GM12878 (cell line): ENCODE data around the gene CYB5D1. TPM values are rescaled to one million over a fixed set of nuclear protein-coding genes. Genes with fewer than 3 reads are reported as not detected.
A peak's percentile ranks its signal among the peaks of the same experiment; 100 is the strongest.

Experiments
- BCLAF1 ChIP-seq: fragments of 450-650 bp; IDR thresholded peaks from 2 replicates; pipeline ENCODE4 v1.6.1; 2017; ENCODE audit warnings: antibody characterized with exemption, mild to moderate bottlenecking, moderate library complexity
- CBX3 ChIP-seq: fragments of 200-600 bp; sonication (generic); IDR thresholded peaks from 2 replicates; pipeline ENCODE4 v1.6.1; 2016; ENCODE audit warnings: low read depth, borderline replicate concordance
- CREB1 ChIP-seq: IDR thresholded peaks from 2 replicates; pipeline ENCODE4 v1.6.1; 2012; ENCODE audit warnings: low read depth, mild to moderate bottlenecking, inconsistent platforms
- CUX1 ChIP-seq: IDR thresholded peaks from 2 replicates; pipeline ENCODE4 v1.6.1; 2012; ENCODE audit warnings: improper control_type of control experiment, low read depth, low read length; ENCODE audit not compliant: insufficient replicate concordance
- EED ChIP-seq: sonication (generic); IDR thresholded peaks from 2 replicates; pipeline ENCODE4 v1.6.1; 2016; ENCODE audit warnings: antibody characterized with exemption, low read depth
- FOXM1 ChIP-seq: IDR thresholded peaks from 2 replicates; pipeline ENCODE4 v1.6.1; 2012; ENCODE audit warnings: low read depth, mild to moderate bottlenecking, inconsistent platforms, low read length, moderate library complexity
- GABPA ChIP-seq: IDR thresholded peaks from 2 replicates; pipeline ENCODE4 v1.6.1; 2014; ENCODE audit warnings: antibody characterized with exemption, low read depth, mild to moderate bottlenecking, inconsistent platforms
- HDGF ChIP-seq: fragments of 450-650 bp; IDR thresholded peaks from 2 replicates; pipeline ENCODE4 v1.6.1; 2016; ENCODE audit warnings: antibody characterized with exemption
- MTA3 ChIP-seq: IDR thresholded peaks from 2 replicates; pipeline ENCODE4 v1.6.1; 2012; ENCODE audit warnings: low read length, inconsistent platforms, borderline replicate concordance
- MYB ChIP-seq: fragments of 150-350 bp; IDR thresholded peaks from 2 replicates; pipeline ENCODE4 v1.6.1; 2014; ENCODE audit warnings: mild to moderate bottlenecking, low read depth, low read length, borderline replicate concordance
- NBN ChIP-seq: fragments of 450-650 bp; IDR thresholded peaks from 2 replicates; pipeline ENCODE4 v1.6.1; 2016
- PKNOX1 ChIP-seq: fragments of 450-650 bp; IDR thresholded peaks from 2 replicates; pipeline ENCODE4 v1.6.1; 2016; ENCODE audit warnings: mild to moderate bottlenecking
- RB1 ChIP-seq: fragments of 450-650 bp; formaldehyde crosslinking; IDR thresholded peaks from 2 replicates; pipeline ENCODE4 v1.6.1; 2017; ENCODE audit warnings: mild to moderate bottlenecking, borderline replicate concordance
- RCOR1 ChIP-seq: conservative IDR thresholded peaks from 2 replicates; pipeline ENCODE4 v1.6.1; 2012; ENCODE audit warnings: low read depth, low read length, improper control_type of control experiment
- SRF ChIP-seq, 2 experiments: IDR thresholded peaks; 2 replicates each; pipeline ENCODE4 v1.6.1; 2011; ENCODE audit warnings: low read depth in 2 of 2, low read length in 2 of 2, mild to moderate bottlenecking in 1 of 2, moderate library complexity in 1 of 2
- SUPT20H ChIP-seq: IDR thresholded peaks from 2 replicates; pipeline ENCODE4 v1.6.1; 2011; ENCODE audit warnings: low read depth, mild to moderate bottlenecking, low read length, moderate library complexity, borderline replicate concordance; ENCODE audit not compliant: control insufficient read depth
- TAF1 ChIP-seq: IDR thresholded peaks from 2 replicates; pipeline ENCODE4 v1.6.1; 2011; ENCODE audit warnings: mild to moderate bottlenecking, low read depth, low read length, borderline replicate concordance
- YBX1 ChIP-seq: fragments of 450-650 bp; IDR thresholded peaks from 2 replicates; pipeline ENCODE4 v1.6.1; 2016; ENCODE audit warnings: antibody characterized with exemption
- YY1 ChIP-seq: IDR thresholded peaks from 2 replicates; pipeline ENCODE4 v1.6.1; 2011; ENCODE audit warnings: low read depth, mild to moderate bottlenecking, low read length
- ZBED1 ChIP-seq: IDR thresholded peaks from 2 replicates; pipeline ENCODE4 v1.6.1; 2016; ENCODE audit warnings: borderline replicate concordance
- ZNF274 ChIP-seq: IDR thresholded peaks from one replicate; pipeline ENCODE4 v1.8.0; 2011; ENCODE audit not compliant: insufficient read length, insufficient read depth
- ZSCAN29 ChIP-seq: fragments of 450-650 bp; IDR thresholded peaks from 2 replicates; pipeline ENCODE4 v1.6.1; 2017; ENCODE audit warnings: mild to moderate bottlenecking, moderate library complexity
- polyA plus RNA-seq, 11 experiments: library from polyadenylated mRNA; depleted of rRNA in 4 of 11; unstranded in 6 of 11; stranded (reverse) in 5 of 11; fragments of >200 nt; fragmentation: Nextera tagmentation in 4 of 11; fragmentation: Illumina TruSeq in 1 of 11; extraction: Ambion mirVana in 4 of 11; extraction: Trizol in 1 of 11; gene quantifications; 1 replicate in 1 of 11; 2 replicates in 10 of 11; pipeline versions ENCODE4 v1.2.1 to v1.2.3, GENCODE V29; 2011 to 2016; ENCODE audit warnings: inconsistent platforms in 2 of 11, missing spikeins in 2 of 11, low read depth in 1 of 11
- total RNA-seq, 4 experiments: library from RNA; depleted of rRNA in 3 of 4; stranded (reverse); fragments of >200 nt in 3 of 4; fragmentation: Illumina TruSeq in 1 of 4; extraction: Trizol in 1 of 4; gene quantifications; 2 replicates each; pipeline versions ENCODE4 v1.2.1 to v1.2.3, GENCODE V29; 2013 to 2021

Gene CYB5D1
- total and polyA plus RNA-seq, 10 of the 15 experiments (the other 5 are each of a cell fraction or from before 2014, with no cell fraction given): 1.6 to 8.7 (median 6.4) TPM

DNA sequence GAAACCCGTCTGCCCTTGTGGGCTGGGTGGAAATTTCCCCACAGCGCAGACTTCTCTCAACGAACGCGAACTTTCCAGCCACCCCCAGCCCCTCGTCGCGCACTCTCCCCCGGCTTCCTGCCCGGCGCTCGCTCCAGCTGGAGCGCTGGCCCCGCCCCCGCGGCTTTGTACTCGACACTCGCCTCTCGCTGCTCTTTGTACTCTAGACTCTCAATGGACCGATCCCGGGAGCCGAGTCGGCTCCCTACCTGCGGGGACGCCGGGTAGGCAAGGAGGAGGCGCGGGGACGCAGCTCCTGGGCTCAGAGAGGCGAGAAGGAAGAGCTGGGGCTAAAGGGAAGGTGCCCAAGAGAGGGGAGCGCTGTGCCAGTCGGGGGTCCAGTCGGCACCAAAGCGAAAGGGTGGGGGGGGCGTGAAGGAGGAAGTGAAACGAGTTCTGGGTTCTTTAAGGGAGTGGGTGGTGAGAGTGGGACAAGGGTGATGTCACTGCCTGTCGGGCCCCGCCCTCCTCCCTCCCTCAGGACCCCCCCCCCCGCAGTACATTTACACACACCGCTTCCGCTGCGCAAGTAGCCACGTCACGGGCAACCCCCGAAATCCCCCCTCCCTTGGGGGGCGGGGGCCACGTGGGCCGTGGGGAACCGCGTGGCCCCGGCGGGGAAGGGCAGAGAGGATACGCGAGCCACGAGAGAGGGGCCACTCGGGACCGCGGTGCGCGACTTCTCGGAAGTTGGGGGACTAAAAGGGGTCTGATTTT lies 14.1 kb upstream of the CYB5D1 start (continued):
- TF ChIP-seq RB1 (no peak), YBX1 (no peak), ZBED1 (no peak), MTA3 (no peak), TAF1 (peak; percentile 59; the same call in 1 of the 2 replicates), SUPT20H (no peak), PKNOX1 (0 out of 2 replicates have a peak, but pooled peaks have one; percentile 4), SRF (IDR thresholded peaks at IDR 0.05; ENCODE audit: low read depth in 2 of 2, low read length in 2 of 2) (no peak), CUX1 (no peak), HDGF (peak; percentile 51; the same call in 1 of the 2 replicates), YY1 (no peak), CREB1 (no peak), GABPA (no peak), BCLAF1 (no peak), ZSCAN29 (no peak), FOXM1 (no peak), EED (peak; percentile 19; the same call in 1 of the 2 replicates), MYB (no peak), ZNF274 (no peak), NBN (peak; percentile 88), RCOR1 (no peak), CBX3 (no peak)
